Measurements from ENCODE around the gene GPANK1.

DNA sequence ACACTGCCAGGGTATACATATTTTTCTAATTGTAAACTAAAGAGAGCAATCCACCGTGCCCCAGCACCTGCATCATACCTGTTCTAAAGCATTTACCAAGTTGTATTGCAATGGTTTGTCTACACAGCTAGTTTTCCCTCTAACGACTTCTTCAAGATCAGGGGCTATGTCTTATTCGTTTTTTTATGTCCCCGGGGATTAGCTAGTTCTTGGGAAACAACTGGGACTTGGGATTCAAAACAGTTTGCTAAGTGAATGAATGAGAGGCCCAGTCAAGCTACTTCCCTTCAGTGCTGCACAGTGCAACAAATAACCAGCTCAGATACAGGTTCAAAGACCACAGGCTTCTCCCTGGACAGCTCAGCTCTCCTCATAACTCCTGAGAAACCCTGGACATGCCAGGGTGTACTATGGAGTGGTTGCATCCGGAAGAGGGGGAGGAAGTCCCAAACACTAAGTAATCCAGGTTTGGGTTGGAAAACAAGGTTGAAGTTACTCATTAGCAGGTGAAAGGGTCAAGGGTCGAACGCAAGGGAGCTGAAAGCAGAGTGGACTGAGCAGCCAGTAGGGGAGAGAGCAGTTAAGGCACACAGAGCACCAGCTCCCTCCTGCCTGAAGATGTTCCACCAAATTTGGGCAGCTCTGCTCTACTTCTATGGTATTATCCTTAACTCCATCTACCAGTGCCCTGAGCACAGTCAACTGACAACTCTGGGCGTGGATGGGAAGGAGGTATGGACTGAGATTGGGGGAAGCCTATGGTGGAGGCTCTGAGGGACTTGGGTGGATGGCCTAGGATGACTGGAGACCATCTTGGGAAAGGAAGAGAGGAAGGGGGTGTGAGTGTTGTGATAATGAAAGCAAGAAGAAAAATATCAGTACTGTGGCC is 9.2 kb downstream of the GPANK1 start, which contains the start of gene APOM:
- no peak for TF ChIP-seq POLR2A (IDR thresholded peaks at IDR 0.05)
- TF ChIP-seq, protein P1, sequence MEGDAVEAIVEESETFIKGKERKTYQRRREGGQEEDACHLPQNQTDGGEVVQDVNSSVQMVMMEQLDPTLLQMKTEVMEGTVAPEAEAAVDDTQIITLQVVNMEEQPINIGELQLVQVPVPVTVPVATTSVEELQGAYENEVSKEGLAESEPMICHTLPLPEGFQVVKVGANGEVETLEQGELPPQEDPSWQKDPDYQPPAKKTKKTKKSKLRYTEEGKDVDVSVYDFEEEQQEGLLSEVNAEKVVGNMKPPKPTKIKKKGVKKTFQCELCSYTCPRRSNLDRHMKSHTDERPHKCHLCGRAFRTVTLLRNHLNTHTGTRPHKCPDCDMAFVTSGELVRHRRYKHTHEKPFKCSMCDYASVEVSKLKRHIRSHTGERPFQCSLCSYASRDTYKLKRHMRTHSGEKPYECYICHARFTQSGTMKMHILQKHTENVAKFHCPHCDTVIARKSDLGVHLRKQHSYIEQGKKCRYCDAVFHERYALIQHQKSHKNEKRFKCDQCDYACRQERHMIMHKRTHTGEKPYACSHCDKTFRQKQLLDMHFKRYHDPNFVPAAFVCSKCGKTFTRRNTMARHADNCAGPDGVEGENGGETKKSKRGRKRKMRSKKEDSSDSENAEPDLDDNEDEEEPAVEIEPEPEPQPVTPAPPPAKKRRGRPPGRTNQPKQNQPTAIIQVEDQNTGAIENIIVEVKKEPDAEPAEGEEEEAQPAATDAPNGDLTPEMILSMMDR (IDR thresholded peaks at IDR 0.05), result peak in 1 of 3 donors; percentile 54
